ENCODE measurements around the gene SLC17A1.

DNA sequence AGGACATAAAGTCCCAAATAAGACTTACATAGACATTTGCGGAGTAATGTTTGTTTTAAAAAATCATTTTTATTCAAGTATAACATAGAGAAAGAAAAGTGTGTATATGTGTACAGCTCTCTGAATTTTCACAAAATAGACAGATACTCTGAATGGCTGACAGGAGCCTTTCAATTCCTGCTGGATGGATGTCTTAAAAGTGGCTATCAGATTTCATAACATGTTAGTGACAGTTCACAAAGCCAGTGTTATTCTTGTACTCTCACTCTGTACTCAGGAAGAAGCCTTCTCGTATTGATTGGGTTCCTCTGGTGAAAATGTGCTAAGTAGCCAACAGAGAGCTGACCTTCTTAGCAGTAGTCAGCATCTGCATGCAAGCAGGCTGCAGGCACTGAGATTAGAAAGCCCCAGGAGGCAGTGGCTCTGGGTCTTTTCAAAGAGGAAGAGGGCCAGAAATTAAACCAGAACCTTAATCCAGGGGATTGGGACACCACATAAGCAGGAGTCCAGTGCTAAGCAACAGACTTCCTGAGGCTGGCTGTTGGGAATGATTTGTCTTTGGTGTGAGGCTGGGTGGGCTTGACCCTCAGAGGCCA lies 57.6 kb downstream of the SLC17A1 start:
- TF ChIP-seq CTCF (IDR thresholded peaks at IDR 0.05) (no peak), IRF1 (CRISPR knock-in tag; IDR thresholded peaks at IDR 0.05) (no peak), TEAD4 (CRISPR knock-in tag; IDR thresholded peaks at IDR 0.05) (no peak), ESRRA (CRISPR knock-in tag; IDR thresholded peaks at IDR 0.05; ENCODE audit: borderline replicate concordance) (no peak), ZNF138 (CRISPR knock-in tag; conservative IDR thresholded peaks at IDR 0.05) (no peak), GABPB1 (CRISPR knock-in tag; IDR thresholded peaks at IDR 0.05) (no peak), GTF2I (CRISPR knock-in tag; conservative IDR thresholded peaks at IDR 0.05) (no peak)
